ENCODE results near the gene PIGA.

DNA sequence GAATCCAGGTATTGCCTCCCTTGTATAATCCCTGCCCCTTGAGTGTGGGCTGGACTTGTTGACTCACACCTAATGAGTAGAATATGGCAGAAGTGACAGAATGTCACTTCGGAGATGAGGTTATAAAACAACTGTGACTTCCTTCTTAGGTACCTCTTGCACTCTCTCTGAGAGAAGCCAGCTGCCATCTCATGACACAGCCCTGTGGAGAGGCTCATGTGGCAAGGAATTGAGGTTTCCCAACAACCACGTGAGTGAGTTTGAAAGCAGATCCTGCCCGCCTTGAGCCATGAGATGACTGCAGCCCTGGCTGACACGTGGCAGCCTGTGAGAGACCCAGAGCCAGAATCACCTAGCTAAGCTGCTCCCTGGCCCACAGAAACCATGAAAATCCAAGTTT is 33.4 kb downstream of the PIGA start:
- TF ChIP-seq, protein P1, sequence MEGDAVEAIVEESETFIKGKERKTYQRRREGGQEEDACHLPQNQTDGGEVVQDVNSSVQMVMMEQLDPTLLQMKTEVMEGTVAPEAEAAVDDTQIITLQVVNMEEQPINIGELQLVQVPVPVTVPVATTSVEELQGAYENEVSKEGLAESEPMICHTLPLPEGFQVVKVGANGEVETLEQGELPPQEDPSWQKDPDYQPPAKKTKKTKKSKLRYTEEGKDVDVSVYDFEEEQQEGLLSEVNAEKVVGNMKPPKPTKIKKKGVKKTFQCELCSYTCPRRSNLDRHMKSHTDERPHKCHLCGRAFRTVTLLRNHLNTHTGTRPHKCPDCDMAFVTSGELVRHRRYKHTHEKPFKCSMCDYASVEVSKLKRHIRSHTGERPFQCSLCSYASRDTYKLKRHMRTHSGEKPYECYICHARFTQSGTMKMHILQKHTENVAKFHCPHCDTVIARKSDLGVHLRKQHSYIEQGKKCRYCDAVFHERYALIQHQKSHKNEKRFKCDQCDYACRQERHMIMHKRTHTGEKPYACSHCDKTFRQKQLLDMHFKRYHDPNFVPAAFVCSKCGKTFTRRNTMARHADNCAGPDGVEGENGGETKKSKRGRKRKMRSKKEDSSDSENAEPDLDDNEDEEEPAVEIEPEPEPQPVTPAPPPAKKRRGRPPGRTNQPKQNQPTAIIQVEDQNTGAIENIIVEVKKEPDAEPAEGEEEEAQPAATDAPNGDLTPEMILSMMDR (IDR thresholded peaks at IDR 0.05): no peak
- no peak for TF ChIP-seq POLR2A (IDR thresholded peaks at IDR 0.05)

Measured in tibial nerve (tissue), 3 donors.